Esophagus muscularis mucosa (tissue), 4 donors: ENCODE results near the gene CARD8. TPM values are rescaled to one million over a fixed set of nuclear protein-coding genes. Genes with fewer than 3 reads are reported as not detected.
"Not testable (repeated sequence)": the region's sequence is repeated elsewhere in the genome, so short reads cannot be mapped to it uniquely, and the experiment has no call there.

Experiments used
- DNase-seq: peaks from one replicate; pipeline ENCODE4 v3.0.0-alpha.2; 2017; ENCODE audit errors: extremely low spot score
- H3K27ac ChIP-seq, 4 donors: fragments of 200-600 bp; sonication (generic); replicated peaks in 1 of 4; 1 replicate in 3 of 4; 2 replicates in 1 of 4; pipeline ENCODE4 v1.5.1; 2016 to 2019; ENCODE audit warnings: mild to moderate bottlenecking in 1 of 4
- H3K27me3 ChIP-seq, 4 donors: fragments of 200-600 bp; sonication (generic); one replicate each; pipeline versions ENCODE4 v1.5.1 to v1.6.0; 2016 to 2019
- H3K36me3 ChIP-seq, 4 donors: fragments of 200-600 bp; sonication (generic); one replicate each; pipeline ENCODE4 v1.5.1; 2016 to 2019
- H3K4me1 ChIP-seq, 4 donors: fragments of 200-600 bp; sonication (generic); one replicate each; pipeline ENCODE4 v1.5.1; 2016 to 2019
- H3K4me3 ChIP-seq, 4 donors: fragments of 200-600 bp; sonication (generic); 1 replicate in 2 of 4; 2 replicates in 2 of 4; pipeline ENCODE4 v1.5.1; 2016 to 2019; ENCODE audit warnings: mild to moderate bottlenecking in 4 of 4, moderate library complexity in 1 of 4
- H3K9me3 ChIP-seq, 4 donors: fragments of 200-600 bp; sonication (generic); 1 replicate in 3 of 4; 2 replicates in 1 of 4; pipeline ENCODE4 v1.5.1; 2016 to 2019
- EP300 ChIP-seq: sonication (generic); formaldehyde crosslinking; IDR thresholded peaks from one replicate; pipeline ENCODE4 v1.6.1; 2017; ENCODE audit warnings: antibody characterized with exemption
- POLR2A ChIP-seq: fragments of 450-650 bp; IDR thresholded peaks from one replicate; pipeline ENCODE4 v1.6.1; 2017; ENCODE audit warnings: antibody characterized with exemption, moderate library complexity, mild to moderate bottlenecking, low read depth
- POLR2AphosphoS5 ChIP-seq, 2 donors: sonication (generic); formaldehyde crosslinking; IDR thresholded peaks; one replicate each; pipeline ENCODE4 v1.6.1; 2017; ENCODE audit warnings: antibody characterized with exemption in 2 of 2
- WGBS: methylation state at CpG from one replicate; pipeline ENCODE4 v1.1.5; 2018; 5-methylcytosine and 5-hydroxymethylcytosine counted together
- intact Hi-C: fragments of 100-400 bp; cut with DNase I; formaldehyde crosslinking; loops from one replicate; pipeline ENCODE4 v1.15.1; 2023
- total RNA-seq, 4 donors: library from RNA; depleted of rRNA; stranded (reverse); fragments of >200 nt; gene quantifications; one replicate each; pipeline versions ENCODE4 v1.1.0 to v1.2.1, GENCODE V29; 2016
- TF ChIP-seq, protein P1 (sequence below), 3 experiments: fragments of 200-600 bp in 2 of 3; fragments of 450-650 bp in 1 of 3; sonication (generic) in 2 of 3; IDR thresholded peaks; one replicate each; pipeline ENCODE4 v1.5.1; 2017 to 2019; ENCODE audit warnings: antibody characterized with exemption in 3 of 3, mild to moderate bottlenecking in 2 of 3, moderate library complexity in 1 of 3

CARD8 gene
- total RNA-seq, 4 donors from 2014 or later, result 17.7 to 22.3 (median 20.9) TPM

DNA sequence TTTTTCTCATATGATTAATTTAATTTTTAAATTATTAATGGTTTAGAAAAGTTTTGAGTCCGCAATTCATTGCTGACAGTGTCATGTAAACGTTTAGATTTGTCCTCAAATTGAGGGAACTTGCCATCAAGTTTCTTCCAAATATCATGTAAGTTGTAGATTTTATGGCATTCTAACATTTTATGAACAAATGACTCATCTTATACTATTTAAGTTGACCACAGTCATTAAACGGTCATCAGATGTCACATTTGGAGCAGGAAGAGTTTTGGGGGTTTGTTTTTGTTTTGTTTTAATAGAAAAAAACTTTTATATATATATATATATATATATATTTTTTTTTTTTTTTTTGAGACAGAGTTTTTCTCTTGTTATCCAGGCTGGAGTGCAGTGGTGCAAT lies 18.5 kb upstream of the CARD8 start:
- peaks cover 0 to 50% (median 3%) of the 10 kb centered on the region in 4 donors for H3K27me3 ChIP-seq
- no peaks in the 10 kb centered on the region for H3K9me3 ChIP-seq
- 76% methylated on average over 3 of the region's 3 CpGs for WGBS
- no peak overlapping the region for H3K27ac ChIP-seq
- intact Hi-C loops, result no loop called here
- no peak for DNase-seq
- no peaks in the 10 kb centered on the region for H3K36me3 ChIP-seq
- H3K4me3 ChIP-seq, result no peak overlapping the region
- TF ChIP-seq POLR2AphosphoS5 (IDR thresholded peaks at IDR 0.05), result no peak
- no peak for TF ChIP-seq EP300
- TF ChIP-seq, protein P1, sequence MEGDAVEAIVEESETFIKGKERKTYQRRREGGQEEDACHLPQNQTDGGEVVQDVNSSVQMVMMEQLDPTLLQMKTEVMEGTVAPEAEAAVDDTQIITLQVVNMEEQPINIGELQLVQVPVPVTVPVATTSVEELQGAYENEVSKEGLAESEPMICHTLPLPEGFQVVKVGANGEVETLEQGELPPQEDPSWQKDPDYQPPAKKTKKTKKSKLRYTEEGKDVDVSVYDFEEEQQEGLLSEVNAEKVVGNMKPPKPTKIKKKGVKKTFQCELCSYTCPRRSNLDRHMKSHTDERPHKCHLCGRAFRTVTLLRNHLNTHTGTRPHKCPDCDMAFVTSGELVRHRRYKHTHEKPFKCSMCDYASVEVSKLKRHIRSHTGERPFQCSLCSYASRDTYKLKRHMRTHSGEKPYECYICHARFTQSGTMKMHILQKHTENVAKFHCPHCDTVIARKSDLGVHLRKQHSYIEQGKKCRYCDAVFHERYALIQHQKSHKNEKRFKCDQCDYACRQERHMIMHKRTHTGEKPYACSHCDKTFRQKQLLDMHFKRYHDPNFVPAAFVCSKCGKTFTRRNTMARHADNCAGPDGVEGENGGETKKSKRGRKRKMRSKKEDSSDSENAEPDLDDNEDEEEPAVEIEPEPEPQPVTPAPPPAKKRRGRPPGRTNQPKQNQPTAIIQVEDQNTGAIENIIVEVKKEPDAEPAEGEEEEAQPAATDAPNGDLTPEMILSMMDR (IDR thresholded peaks at IDR 0.05), result no peak
- TF ChIP-seq POLR2A, result no peak
- peaks cover 8 to 20% (median 18%) of the 10 kb centered on the region in 4 donors for H3K4me1 ChIP-seq

DNA sequence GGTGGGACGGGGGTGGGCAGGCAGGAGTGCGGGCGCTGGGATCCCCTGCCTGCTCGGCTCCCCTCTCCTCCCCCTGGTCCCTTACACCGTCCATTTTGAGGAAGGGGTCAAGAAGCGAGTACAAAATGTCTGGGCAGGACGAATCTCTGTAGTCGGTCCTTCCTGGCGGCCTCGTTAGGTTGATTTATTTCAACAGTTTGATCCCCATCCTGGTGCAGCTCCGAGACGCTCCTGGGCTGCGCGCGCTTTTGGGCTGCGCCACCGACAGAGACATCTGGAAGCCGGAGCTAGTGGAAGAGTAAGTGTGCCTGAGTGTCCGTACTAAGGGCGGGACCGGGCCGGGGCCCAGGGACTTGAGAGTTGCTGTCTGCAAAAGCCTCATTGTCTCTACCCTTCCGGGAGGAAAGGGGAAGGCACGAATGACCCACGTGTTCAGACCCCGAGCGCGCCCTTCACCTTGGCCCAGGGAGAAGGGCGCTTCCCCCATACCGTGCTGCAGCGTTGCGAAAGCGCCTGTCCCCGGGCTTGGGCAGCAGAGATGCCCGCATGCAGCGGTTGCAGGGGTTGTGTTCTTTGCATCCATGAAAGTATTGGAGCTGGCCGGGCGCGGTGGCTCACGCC lies 15.9 kb upstream of the CARD8 start:
- TF ChIP-seq POLR2A, result no peak
- TF ChIP-seq EP300, result no peak
- TF ChIP-seq, protein P1 (IDR thresholded peaks at IDR 0.05), result no peak
- no peak for TF ChIP-seq POLR2AphosphoS5 (IDR thresholded peaks at IDR 0.05)
- Histone ChIP-seq H3K27ac (peak overlapping the region in 2 of 4 donors; percentile 31 to 35), H3K27me3 (peaks cover 0 to 61% (median 3%) of the 10 kb centered on the region in 4 donors), H3K36me3 (no peaks in the 10 kb centered on the region), H3K9me3 (no peaks in the 10 kb centered on the region), H3K4me3 (peak overlapping the region; percentile 46 to 58 (median 48)), H3K4me1 (peaks cover 8 to 23% (median 18%) of the 10 kb centered on the region in 4 donors)
- no peak for DNase-seq
- 3% methylated on average over 24 of the region's 40 CpGs for WGBS
- intact Hi-C loops, result no loop called here

DNA sequence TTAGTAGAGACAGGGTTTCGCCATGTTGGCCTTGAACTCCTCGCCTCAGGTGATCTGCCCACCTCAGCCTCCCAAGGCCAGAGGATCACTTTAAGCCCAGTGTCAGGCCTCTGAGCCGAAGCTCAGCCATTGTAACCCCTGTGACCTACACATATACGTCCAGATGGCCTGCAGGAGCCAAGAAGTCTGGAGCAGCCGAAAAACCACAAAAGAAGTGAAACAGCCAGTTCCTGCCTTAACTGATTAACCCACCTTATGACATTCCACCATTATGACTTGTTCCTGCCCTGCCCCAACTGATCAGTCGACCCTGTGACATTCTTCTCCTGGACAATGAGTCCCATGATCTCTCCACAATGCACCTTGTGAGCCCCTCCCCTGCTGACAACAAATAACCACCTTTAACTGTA lies 13.9 kb upstream of the CARD8 start:
- not testable (repeated sequence) for H3K9me3 ChIP-seq, H3K36me3 ChIP-seq, H3K4me3 ChIP-seq, H3K27ac ChIP-seq, DNase-seq
- intact Hi-C loops, result loop anchor here (10.0 kb wide), 1 partner anchor 305 kb away; no protein-coding TSS in a partner anchor
- 74% methylated on average over 6 of the region's 6 CpGs for WGBS
- H3K4me1 ChIP-seq, result peaks cover 8 to 23% (median 18%) of the 10 kb centered on the region in 4 donors
- H3K27me3 ChIP-seq, result peaks cover 0 to 74% (median 3%) of the 10 kb centered on the region in 4 donors

DNA sequence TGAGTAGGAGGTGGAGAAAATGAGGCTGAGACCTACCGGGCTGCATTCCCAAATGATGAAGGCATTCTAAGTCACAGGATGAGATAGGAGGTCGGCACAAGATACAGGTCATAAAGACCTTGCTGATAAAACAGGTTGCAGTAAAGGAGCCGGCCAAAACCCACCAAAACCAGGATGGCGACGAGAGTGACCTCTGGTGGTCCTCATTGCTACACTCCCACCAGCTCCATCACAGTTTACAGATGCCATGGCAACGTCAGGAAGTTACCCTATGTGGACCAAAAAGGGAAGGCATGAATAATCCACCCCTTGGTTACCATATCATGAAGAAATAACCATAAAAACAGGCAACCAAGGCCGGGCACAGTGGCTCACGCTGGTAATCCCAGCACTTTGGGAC lies 9.6 kb upstream of the CARD8 start:
- not testable (repeated sequence) for H3K4me3 ChIP-seq, DNase-seq, H3K9me3 ChIP-seq, H3K4me1 ChIP-seq, H3K36me3 ChIP-seq, H3K27ac ChIP-seq
- WGBS, result 37% methylated on average over 8 of the region's 8 CpGs
- peaks cover 0 to 47% (median 0%) of the 10 kb centered on the region in 4 donors for H3K27me3 ChIP-seq
- intact Hi-C loops, result loop anchor here (10.0 kb wide), 1 partner anchor 301 kb away; no protein-coding TSS in a partner anchor

DNA sequence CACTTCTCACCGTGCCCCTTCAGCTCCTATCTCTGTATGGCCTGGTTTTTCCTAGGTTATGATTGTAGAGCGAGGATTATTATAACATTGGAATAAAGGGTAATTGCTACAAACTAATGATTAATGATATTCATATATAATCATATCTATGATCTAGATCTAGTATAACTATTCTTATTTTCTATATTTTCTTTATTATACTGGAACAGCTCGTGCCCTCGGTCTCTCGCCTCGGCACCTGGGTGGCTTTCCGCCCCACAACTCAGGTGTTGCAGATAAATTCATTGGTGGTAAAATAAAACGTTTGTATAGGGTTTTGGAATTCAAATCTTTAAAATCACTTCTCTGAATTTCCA lies 4.6 kb upstream of the CARD8 start:
- 56% methylated on average over 8 of the region's 8 CpGs for WGBS
- Histone ChIP-seq H3K4me3 (peak overlapping the region; percentile 57 to 69 (median 60)), H3K27ac (peak overlapping the region; percentile 73 to 85 (median 81)), H3K27me3 (peaks cover 0 to 13% (median 0%) of the 10 kb centered on the region in 4 donors), H3K4me1 (peaks cover 0 to 17% (median 3%) of the 10 kb centered on the region in 4 donors)
- H3K36me3 ChIP-seq, H3K9me3 ChIP-seq, DNase-seq: not testable (repeated sequence)
- intact Hi-C loops, result loop anchor here (5.0 to 10.0 kb wide), 2 partner anchors 153 to 296 kb away; no protein-coding TSS in a partner anchor

DNA sequence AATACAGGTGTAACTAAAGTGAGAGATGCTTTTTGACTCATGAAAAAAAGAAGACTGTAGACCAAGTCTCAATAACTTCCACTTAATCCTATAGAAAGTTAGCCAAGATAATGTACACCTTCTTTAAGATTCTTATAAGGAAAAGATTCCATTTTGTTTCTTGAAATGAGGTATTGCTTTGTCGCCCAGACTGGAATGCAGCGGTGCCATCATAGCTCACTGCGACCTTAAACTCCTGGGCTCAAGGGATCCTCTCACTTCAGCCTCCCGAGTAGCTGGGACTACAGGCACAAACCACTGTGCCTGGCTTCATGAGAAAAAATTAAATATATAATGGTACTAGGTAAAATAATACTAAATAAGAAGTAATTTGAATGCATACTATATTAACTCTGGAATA lies 3.3 kb upstream of the CARD8 start:
- H3K36me3 ChIP-seq, H3K27ac ChIP-seq, H3K27me3 ChIP-seq, H3K4me3 ChIP-seq, DNase-seq, H3K9me3 ChIP-seq: not testable (repeated sequence)
- WGBS, result 98% methylated on average over 4 of the region's 4 CpGs
- intact Hi-C loops, result loop anchor here (10.0 kb wide), 1 partner anchor 54 kb away; no protein-coding TSS in a partner anchor
- H3K4me1 ChIP-seq, result peaks cover 12 to 30% (median 16%) of the 10 kb centered on the region in 4 donors

DNA sequence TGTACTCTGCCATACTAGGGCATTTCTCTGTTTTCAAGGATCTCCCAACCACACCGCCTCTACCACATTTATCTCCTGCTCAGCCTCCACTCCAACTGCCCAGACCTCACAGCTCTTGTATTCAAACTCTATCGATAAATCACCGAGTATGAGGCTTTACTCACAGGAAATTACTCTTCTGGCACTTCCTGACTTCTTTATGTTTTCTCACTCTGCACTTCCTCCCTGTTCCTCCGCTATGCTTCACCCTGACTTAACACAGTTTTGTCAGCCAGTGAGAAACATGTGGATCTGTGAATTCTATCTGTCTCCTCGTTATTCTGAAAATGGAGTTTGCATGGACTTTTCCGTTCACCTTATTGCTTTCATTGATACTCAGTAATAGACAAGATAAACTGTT lies 2.6 kb upstream of the CARD8 start:
- peak overlapping the region in 2 of 4 donors; percentile 18 to 26 for H3K27ac ChIP-seq
- WGBS, result 77% methylated on average over 6 of the region's 6 CpGs
- H3K9me3 ChIP-seq, result no peaks in the 10 kb centered on the region
- TF ChIP-seq POLR2A, result no peak
- TF ChIP-seq, protein P1 (IDR thresholded peaks at IDR 0.05), result no peak
- no peak for TF ChIP-seq POLR2AphosphoS5 (IDR thresholded peaks at IDR 0.05)
- no peak for TF ChIP-seq EP300
- intact Hi-C loops, result loop anchor here (10.0 kb wide), 1 partner anchor 54 kb away; no protein-coding TSS in a partner anchor
- H3K4me3 ChIP-seq, result no peak overlapping the region
- H3K4me1 ChIP-seq, result peaks cover 18 to 37% (median 22%) of the 10 kb centered on the region in 4 donors
- no peaks in the 10 kb centered on the region for H3K27me3 ChIP-seq
- no peak for DNase-seq
- H3K36me3 ChIP-seq, result no peaks in the 10 kb centered on the region
